GM12878 (cell line): ENCODE results near the gene PRKAG2. TPM values are rescaled to one million over a fixed set of nuclear protein-coding genes. Genes with fewer than 3 reads are reported as not detected.

Experiments
- ATAC-seq: fragments of 200-7000 bp; cut with Tn5 transposase; 3 replicates; pipeline ENCODE4 v1.9.1; 2020; ENCODE audit warnings: mild to moderate bottlenecking, moderate library complexity
- BruUV-seq: library from RNA; stranded (reverse); fragments of 400-500 nt; replicated peaks from 2 replicates; lab custom pipeline; 2021; lab: Mats Ljungman, UMichigan
- CTCF ChIA-PET: fragments of 300-600 bp; sonication (Branson Sonifier 250); formaldehyde crosslinking; extraction: SDS; loops from one replicate; lab custom pipeline; 2021; ENCODE audit warnings: inconsistent platforms; lab: Yijun Ruan, JAX
- POLR2A ChIA-PET: fragments of 350-600 bp; formaldehyde crosslinking; extraction: SDS; loops from one replicate; lab custom pipeline; 2021; ENCODE audit warnings: inconsistent platforms; lab: Charles Lee
- RAD21 ChIA-PET: fragments of 300-600 bp; sonication (Branson Sonifier 250); formaldehyde crosslinking; loops from one replicate; lab custom pipeline; 2023; ENCODE audit warnings: antibody characterized with exemption; ENCODE audit not compliant: unreplicated experiment; lab: Charles Lee
- SMC1A ChIA-PET: fragments of 300-600 bp; sonication (Branson Sonifier 250); formaldehyde crosslinking; loops from one replicate; lab custom pipeline; 2023; ENCODE audit not compliant: unreplicated experiment, uncharacterized antibody; lab: Charles Lee
- DNase-seq: peaks from one replicate; pipeline ENCODE4 v3.0.0-alpha.2; 2011; ENCODE audit warnings: low read depth, low spot score
- FAIRE-seq: peaks from 3 replicates; lab custom pipeline; 2011; peaks lifted over from hg19 to GRCh38; lab: Jason Lieb, UNC
- H2AFZ ChIP-seq: 2 replicates; pipeline ENCODE4 v1.6.0; 2011; ENCODE audit warnings: low read depth, low read length, control low read depth; ENCODE audit not compliant: control insufficient read depth
- H3K27ac ChIP-seq: 2 replicates; pipeline ENCODE4 v1.5.1; 2011; ENCODE audit warnings: control low read depth; ENCODE audit not compliant: control insufficient read depth, insufficient read depth
- H3K27me3 ChIP-seq, 2 experiments: replicated peaks in 1 of 2; 2 replicates each; pipeline versions ENCODE4 v1.6.0 to v1.6.1; 2011; ENCODE audit warnings: low read length in 1 of 2; ENCODE audit not compliant: control insufficient read depth in 2 of 2, insufficient read depth in 2 of 2
- H3K36me3 ChIP-seq, 2 experiments: 2 replicates each; pipeline ENCODE4 v1.5.1; 2011; ENCODE audit warnings: low read length in 1 of 2; ENCODE audit not compliant: control insufficient read depth in 2 of 2, insufficient read depth in 2 of 2
- H3K4me1 ChIP-seq: 2 replicates; pipeline ENCODE4 v1.6.1; 2011; ENCODE audit warnings: mild to moderate bottlenecking, low read length, moderate library complexity, mixed read lengths; ENCODE audit not compliant: control insufficient read depth, insufficient read depth
- H3K4me2 ChIP-seq: 2 replicates; pipeline ENCODE4 v1.6.0; 2011; ENCODE audit warnings: control low read depth; ENCODE audit not compliant: control insufficient read depth, insufficient read depth
- H3K4me3 ChIP-seq: fragments of 200-600 bp; sonication (generic); 2 replicates; pipeline ENCODE4 v1.5.1; 2016
- H3K79me2 ChIP-seq: 2 replicates; pipeline ENCODE4 v1.6.0; 2011; ENCODE audit warnings: low read length; ENCODE audit not compliant: control insufficient read depth, insufficient read depth
- H3K9ac ChIP-seq: 2 replicates; pipeline ENCODE4 v1.8.0; 2011; ENCODE audit warnings: low read length, control low read depth, mixed read lengths; ENCODE audit not compliant: control insufficient read depth, insufficient read depth
- H3K9me3 ChIP-seq: replicated peaks from 3 replicates; pipeline ENCODE4 v1.5.1; 2011; ENCODE audit warnings: mild to moderate bottlenecking, low read length; ENCODE audit not compliant: control insufficient read depth, insufficient read depth
- H4K20me1 ChIP-seq: 2 replicates; pipeline ENCODE4 v1.6.0; 2011; ENCODE audit not compliant: control insufficient read depth, insufficient read depth
- ATF2 ChIP-seq: IDR thresholded peaks from 2 replicates; pipeline ENCODE4 v1.6.1; 2012; ENCODE audit warnings: low read length, inconsistent platforms
- DPF2 ChIP-seq: fragments of 450-650 bp; IDR thresholded peaks from 2 replicates; pipeline ENCODE4 v1.6.1; 2017; ENCODE audit warnings: mild to moderate bottlenecking
- E2F4 ChIP-seq: IDR thresholded peaks from 2 replicates; pipeline ENCODE4 v1.6.1; 2012; ENCODE audit warnings: low read depth, low read length, improper control_type of control experiment
- E2F8 ChIP-seq: fragments of 450-650 bp; IDR thresholded peaks from 2 replicates; pipeline ENCODE4 v1.6.1; 2018; ENCODE audit warnings: mild to moderate bottlenecking, low read depth, moderate library complexity; ENCODE audit not compliant: partially characterized antibody
- GATAD2B ChIP-seq: fragments of 450-650 bp; conservative IDR thresholded peaks from 2 replicates; pipeline ENCODE4 v1.6.1; 2017; ENCODE audit warnings: low read depth, mild to moderate bottlenecking, moderate library complexity
- IRF4 ChIP-seq: IDR thresholded peaks from 2 replicates; pipeline ENCODE4 v1.6.1; 2011; ENCODE audit warnings: low read depth, low read length
- MAX ChIP-seq: IDR thresholded peaks from 2 replicates; pipeline ENCODE4 v1.6.1; 2012; ENCODE audit warnings: low read depth, low read length, improper control_type of control experiment
- MTA2 ChIP-seq: fragments of 450-650 bp; IDR thresholded peaks from 2 replicates; pipeline ENCODE4 v1.6.1; 2016; ENCODE audit warnings: low read depth, mild to moderate bottlenecking, moderate library complexity
- MYC ChIP-seq: IDR thresholded peaks from 2 replicates; pipeline ENCODE4 v1.6.1; 2011; ENCODE audit warnings: mild to moderate bottlenecking, low read length, moderate library complexity, inconsistent platforms; ENCODE audit not compliant: insufficient read depth, insufficient replicate concordance, insufficient read length, severe bottlenecking
- NFIC ChIP-seq: IDR thresholded peaks from 2 replicates; pipeline ENCODE4 v1.6.1; 2012; ENCODE audit warnings: low read depth, mild to moderate bottlenecking, inconsistent platforms, low read length, moderate library complexity
- NR2C1 ChIP-seq: fragments of 450-650 bp; IDR thresholded peaks from 2 replicates; pipeline ENCODE4 v1.6.1; 2017; ENCODE audit warnings: antibody characterized with exemption, mild to moderate bottlenecking, moderate library complexity
- NR2C2 ChIP-seq: IDR thresholded peaks from 2 replicates; pipeline ENCODE4 v1.6.1; 2011; ENCODE audit warnings: borderline replicate concordance, low read depth; ENCODE audit not compliant: control insufficient read depth, insufficient read length
- RCOR1 ChIP-seq: conservative IDR thresholded peaks from 2 replicates; pipeline ENCODE4 v1.6.1; 2012; ENCODE audit warnings: low read depth, low read length, improper control_type of control experiment
- TCF7 ChIP-seq: IDR thresholded peaks from 2 replicates; pipeline ENCODE4 v1.6.1; 2014; ENCODE audit warnings: antibody characterized with exemption, borderline replicate concordance
- WGBS: methylation state at CpG from one replicate; pipeline ENCODE4 v1.1.6; 2016; ENCODE audit warnings: low lambda C conversion rate; ENCODE audit not compliant: insufficient replicate concordance, insufficient coverage; ENCODE audit errors: missing lambda C conversion rate; 5-methylcytosine and 5-hydroxymethylcytosine counted together
- in situ Hi-C: fragments of 300-500 bp; cut with MboI; formaldehyde crosslinking; loops from 9 replicates; pipeline ENCODE4 v1.14.3; 2018; ENCODE audit warnings: mixed read lengths
- intact Hi-C: fragments of 100-400 bp; cut with micrococcal nuclease; formaldehyde crosslinking; loops from one replicate; pipeline ENCODE4 v1.14.2; 2022; ENCODE audit not compliant: unreplicated experiment
- polyA plus RNA-seq, 11 experiments: library from polyadenylated mRNA; depleted of rRNA in 4 of 11; unstranded in 6 of 11; stranded (reverse) in 5 of 11; fragments of >200 nt; fragmentation: Nextera tagmentation in 4 of 11; fragmentation: Illumina TruSeq in 1 of 11; extraction: Ambion mirVana in 4 of 11; extraction: Trizol in 1 of 11; gene quantifications; 1 replicate in 1 of 11; 2 replicates in 10 of 11; pipeline versions ENCODE4 v1.2.1 to v1.2.3, GENCODE V29; 2011 to 2016; ENCODE audit warnings: inconsistent platforms in 2 of 11, missing spikeins in 2 of 11, low read depth in 1 of 11
- total RNA-seq, 4 experiments: library from RNA; depleted of rRNA in 3 of 4; stranded (reverse); fragments of >200 nt in 3 of 4; fragmentation: Illumina TruSeq in 1 of 4; extraction: Trizol in 1 of 4; gene quantifications; 2 replicates each; pipeline versions ENCODE4 v1.2.1 to v1.2.3, GENCODE V29; 2013 to 2021

The PRKAG2 gene
- total and polyA plus RNA-seq, 10 of the 15 experiments (the other 5 are each of a cell fraction or from before 2014, with no cell fraction given): 3.4 to 8.9 (median 6.8) TPM

- Histone ChIP-seq H4K20me1 (no peaks in the 10 kb centered on the region), H2AFZ (no peak overlapping the region), H3K4me3 (no peak overlapping the region), H3K79me2 (no peaks in the 10 kb centered on the region), H3K27ac (no peak overlapping the region), H3K4me1 (no peaks in the 10 kb centered on the region), H3K9me3 (no peaks in the 10 kb centered on the region), H3K27me3 (no peaks in the 10 kb centered on the region; a peak in 2 of 4 replicates), H3K9ac (no peak overlapping the region), H3K36me3 (no peaks in the 10 kb centered on the region), H3K4me2 (no peak overlapping the region)
- in situ Hi-C loops: no loop called here
- no peak for FAIRE-seq
- CTCF ChIA-PET: no interaction called here
- POLR2A ChIA-PET: no interaction called here
- intact Hi-C loops: no loop called here
- BruUV-seq: no TSS peak
- ATAC-seq: no peak
- SMC1A ChIA-PET: no interaction called here
- RAD21 ChIA-PET: no interaction called here
- WGBS: 77% methylated on average over 8 of the region's 8 CpGs
- no peak for DNase-seq
- TF ChIP-seq MAX (no peak), NR2C1 (no peak), DPF2 (no peak), NFIC (no peak), MYC (no peak), E2F4 (no peak)
Observed at GRCh38 chr7:151806204-151806603, 70.7 kb downstream of the PRKAG2 start.

- no peak for ATAC-seq
- CTCF ChIA-PET: no interaction called here
- intact Hi-C loops (no loop called here), in situ Hi-C loops (no loop called here)
- no peak for FAIRE-seq
- BruUV-seq: no TSS peak
- no peak for DNase-seq
- H3K36me3 ChIP-seq: no peaks in the 10 kb centered on the region
- RAD21 ChIA-PET: no interaction called here
- H3K4me1 ChIP-seq: no peaks in the 10 kb centered on the region
- H3K9me3 ChIP-seq: no peaks in the 10 kb centered on the region
- H3K27me3 ChIP-seq: no peaks in the 10 kb centered on the region; a peak in 2 of 4 replicates
- SMC1A ChIA-PET: no interaction called here
- H3K79me2 ChIP-seq: no peaks in the 10 kb centered on the region
- H3K4me2 ChIP-seq: no peak overlapping the region
- no peak overlapping the region for H2AFZ ChIP-seq
- no peak overlapping the region for H3K9ac ChIP-seq
- no peak overlapping the region for H3K27ac ChIP-seq
- H4K20me1 ChIP-seq: no peaks in the 10 kb centered on the region
- WGBS: 66% methylated on average over 6 of the region's 6 CpGs
- H3K4me3 ChIP-seq: no peak overlapping the region
- POLR2A ChIA-PET: no interaction called here
- TF ChIP-seq MTA2 (no peak), E2F8 (no peak), RCOR1 (no peak), IRF4 (no peak), NR2C2 (no peak), ATF2 (no peak), GATAD2B (no peak), TCF7 (no peak)
Observed at GRCh38 chr7:151805191-151805590, 71.7 kb downstream of the PRKAG2 start.
